ENCODE data around the gene MTX1.
"Not testable (repeated sequence)": the region's sequence is repeated elsewhere in the genome, so short reads cannot be mapped to it uniquely, and the experiment has no call there.

The MTX1 gene

GRCh38 chr1:155189926-155190325, 18.6 kb upstream of the MTX1 start:
- not testable (repeated sequence) for DNase-seq

GRCh38 chr1:155191904-155192303, 16.6 kb upstream of the MTX1 start:
- DNase-seq = no peak

DNA sequence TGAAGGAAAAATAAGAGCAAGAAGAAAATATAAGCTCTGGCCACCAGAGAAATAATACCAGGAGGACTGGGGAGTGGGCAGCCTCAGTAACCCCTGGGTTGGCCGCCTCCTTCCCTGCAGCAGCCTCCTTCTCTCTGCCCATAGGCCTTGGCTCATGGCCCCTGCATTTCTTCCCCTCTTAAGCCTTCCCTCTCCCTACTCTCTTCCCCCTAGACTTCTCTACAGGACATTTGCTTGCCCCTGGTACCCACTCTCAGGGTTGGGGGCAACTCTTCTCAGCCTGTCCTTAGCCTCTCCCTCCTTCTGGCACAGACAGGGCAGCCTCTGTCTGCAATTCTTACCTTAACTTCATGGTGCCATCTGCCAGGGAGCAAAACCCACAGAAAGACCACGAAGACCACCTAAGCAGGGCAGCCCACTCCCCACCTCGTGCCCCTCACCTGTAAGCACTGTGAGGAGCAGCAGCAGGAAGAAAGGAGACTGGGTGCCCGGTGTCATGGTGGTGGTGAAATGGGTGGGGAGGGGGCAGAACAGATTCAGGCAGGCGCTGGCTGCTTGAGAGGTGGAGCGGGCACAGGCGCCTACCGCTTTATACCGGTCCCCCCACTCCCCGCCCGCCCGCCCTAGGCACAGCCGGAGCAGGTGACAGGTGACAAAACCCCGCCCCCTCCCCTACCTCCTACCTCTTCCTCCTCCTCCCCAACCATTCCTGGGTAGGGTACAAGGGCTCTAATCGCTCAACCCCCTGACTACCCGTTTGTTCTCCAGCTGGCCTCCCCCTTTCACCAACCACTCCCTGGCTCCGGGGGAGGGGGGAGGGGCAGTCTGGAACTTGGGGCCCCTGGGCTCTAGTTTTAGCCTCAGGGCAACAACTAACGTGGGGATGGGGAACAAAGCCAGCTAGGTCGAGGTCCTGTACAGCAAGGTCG, 15.9 kb upstream of the MTX1 start:
- peak; percentile 93 for DNase-seq

GRCh38 chr1:155193275-155193990, 15.1 kb upstream of the MTX1 start:
- DNase-seq = peak; percentile 96

DNA sequence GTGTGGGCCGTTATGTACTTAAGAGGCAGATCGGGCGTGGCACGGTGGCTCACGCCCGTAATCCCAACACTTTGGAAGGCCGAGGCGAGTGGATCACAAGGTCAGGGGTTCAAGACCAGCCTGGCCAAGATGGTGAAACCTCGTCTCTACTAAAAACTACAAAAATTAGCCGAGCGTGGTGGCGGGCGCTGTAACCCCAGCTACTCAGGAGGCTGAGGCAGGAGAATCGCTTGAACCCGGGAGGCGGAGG, 14.6 kb upstream of the MTX1 start:
- not testable (repeated sequence) for DNase-seq

- DNase-seq = no peak
These were observed 13.0 kb upstream of the MTX1 start for GRCh38 chr1:155195201-155196102.

DNA sequence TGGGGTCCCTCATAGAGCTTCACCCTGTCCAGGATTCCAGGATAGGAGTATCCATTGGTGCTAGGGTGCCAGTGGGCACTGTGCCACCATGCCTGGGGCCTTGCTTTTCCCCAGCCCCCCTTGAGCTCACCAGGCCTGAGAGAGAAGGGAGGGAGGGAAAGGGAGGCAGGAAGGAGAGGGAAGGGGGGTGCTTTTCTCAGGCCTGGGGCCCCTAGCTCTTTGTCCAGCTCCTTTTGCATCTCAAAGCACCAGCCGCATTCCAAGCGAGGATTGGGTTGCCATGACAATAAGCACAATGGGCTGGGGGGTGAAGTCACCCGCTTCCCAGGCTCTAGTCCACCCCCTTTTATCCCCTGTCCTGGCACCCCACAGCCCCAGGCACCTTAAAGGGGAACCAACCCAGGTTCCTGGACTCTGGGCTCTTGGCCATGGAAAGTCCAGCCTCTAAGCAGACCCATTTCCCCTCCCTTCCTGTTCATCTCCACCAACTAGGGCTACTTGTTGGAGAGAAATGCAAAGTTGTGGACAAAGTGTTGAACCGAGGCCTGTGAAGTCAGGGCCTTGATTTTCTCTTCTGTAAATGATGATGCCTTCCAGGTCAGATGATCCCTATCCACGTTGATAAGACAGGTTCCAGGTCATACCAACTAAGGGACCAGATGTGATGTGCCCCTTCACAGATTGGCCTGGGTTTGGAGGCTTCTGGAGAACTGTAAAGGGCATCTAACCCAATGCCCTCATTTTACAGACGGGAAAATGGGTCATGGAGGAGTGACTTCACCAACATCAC, 12.2 kb upstream of the MTX1 start:
- no peak for DNase-seq

DNA sequence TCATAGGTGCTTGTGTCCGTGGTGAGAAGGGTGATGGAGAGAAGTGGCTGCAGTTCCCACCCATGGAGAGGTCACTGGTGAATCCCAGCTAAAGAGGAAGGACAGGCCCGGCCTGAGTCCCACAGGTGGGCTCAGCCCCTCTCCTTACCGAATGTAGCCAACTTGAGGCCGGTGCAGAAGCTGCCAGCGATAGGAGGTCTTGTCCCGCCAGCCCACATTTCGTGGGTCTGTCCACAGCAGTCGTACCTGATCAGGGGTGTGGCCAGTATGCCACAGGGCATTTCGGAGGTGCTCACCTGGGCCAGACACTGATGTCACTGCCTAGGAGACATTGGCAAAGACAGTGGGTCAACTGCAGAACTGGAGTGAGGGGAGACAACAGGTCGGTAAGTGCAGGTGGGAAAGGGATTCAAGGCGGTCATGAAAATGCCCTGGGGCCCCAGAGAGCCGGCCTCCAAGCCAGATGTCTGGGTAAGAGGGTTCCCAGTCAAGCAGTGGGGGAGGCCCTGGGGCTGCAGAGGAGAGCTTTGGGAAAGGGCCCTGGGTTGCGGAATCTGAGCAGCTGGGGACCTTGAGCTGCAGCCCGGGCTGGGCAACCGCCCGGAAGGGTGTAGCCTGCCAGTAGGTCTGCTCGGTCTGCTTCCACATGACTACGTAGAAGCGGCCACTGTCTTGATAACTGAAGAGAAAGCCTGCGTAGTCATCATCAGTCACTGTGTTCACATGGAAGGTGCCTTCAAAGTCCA, 11.4 kb upstream of the MTX1 start:
- DNase-seq = no peak

DNA sequence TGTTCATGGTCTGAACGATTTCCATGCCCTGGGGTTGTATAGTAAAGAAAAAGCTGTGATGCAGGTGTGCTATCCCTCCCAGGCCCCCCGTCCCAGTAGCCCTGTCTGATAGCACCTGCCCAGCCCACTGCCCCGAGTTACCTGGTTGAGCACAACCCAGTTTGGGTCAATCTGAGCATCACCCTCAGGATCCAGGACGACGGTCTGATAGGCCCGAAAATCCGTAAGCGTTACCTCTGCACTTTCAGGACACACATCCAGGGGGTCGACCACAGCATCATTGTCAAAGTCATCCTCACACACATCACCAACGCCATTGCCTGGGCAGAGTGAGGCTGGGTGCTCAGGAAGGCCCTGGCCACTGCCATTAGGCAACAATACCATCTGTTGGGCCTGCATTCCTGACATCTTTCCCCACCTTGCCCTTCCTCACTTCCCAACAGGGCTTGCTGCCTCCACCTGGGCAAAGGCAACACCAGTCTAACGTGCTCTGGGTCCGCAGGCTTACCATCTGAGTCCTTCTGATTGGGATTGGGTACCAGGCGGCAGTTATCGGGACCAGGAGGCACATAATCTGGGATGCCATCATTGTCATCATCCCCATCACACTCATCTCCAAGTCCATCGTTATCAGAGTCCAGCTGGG, 10.5 kb upstream of the MTX1 start:
- DNase-seq = no peak

GRCh38 chr1:155198547-155198906, 10.0 kb upstream of the MTX1 start:
- DNase-seq = no peak

- no peak for DNase-seq
These were observed 8.7 kb upstream of the MTX1 start for GRCh38 chr1:155199792-155200191.

- no peak for DNase-seq
These were observed 7.6 kb upstream of the MTX1 start for GRCh38 chr1:155200920-155201319.

DNA sequence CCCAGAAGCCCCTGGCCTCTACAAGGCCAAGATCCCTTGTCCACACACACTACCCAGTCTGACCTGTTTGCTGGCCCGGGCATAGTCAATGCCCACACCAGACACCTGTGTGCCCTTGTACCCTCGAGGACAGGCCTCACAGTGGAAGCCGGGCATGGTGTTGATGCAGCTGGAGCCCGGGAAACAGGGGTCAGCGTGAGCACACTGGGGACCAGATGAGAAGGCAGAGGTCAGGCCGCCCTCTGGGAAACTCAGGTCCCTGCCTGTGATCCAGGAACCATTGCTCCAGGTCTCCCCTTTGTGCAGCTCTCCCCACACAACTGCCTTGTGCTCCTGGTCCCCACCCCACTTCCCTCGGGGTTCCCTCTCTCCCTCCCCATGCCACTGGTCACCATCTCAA, 6.3 kb upstream of the MTX1 start:
- no peak for DNase-seq

GRCh38 chr1:155202731-155203515, 5.6 kb upstream of the MTX1 start:
- DNase-seq = no peak

- no peak for DNase-seq
These were observed 3.5 kb upstream of the MTX1 start for GRCh38 chr1:155205035-155205434.

DNA sequence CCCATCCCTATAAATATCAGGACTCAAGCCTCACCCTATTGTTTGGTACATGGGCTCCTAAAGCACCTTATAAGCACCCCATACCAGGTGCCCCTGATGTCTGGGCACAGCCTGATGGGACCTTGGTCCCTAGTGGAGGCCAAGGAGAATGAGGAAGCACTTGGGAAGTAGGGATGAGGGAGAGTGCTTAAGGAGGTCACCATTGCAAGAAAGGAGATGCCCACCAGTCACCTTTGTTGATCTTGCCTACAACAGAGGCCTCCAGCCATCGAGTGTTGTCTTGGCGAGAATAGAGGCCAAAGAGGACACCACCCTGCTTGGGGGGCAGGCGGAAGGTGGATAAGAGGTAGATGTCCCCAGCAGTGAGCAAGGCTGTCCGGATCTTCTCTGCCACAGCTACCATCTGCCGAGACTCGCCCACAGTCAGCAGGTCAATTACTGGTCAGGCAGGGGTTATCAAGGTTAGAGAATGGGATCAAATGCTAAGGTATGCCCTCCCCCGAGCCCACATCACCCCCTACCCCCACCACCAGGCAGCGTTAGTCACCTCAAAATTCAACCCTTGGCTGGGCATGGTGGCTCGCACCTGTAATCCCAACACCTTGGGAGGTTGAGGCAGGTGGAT, 2.4 kb upstream of the MTX1 start:
- DNase-seq = no peak

DNA sequence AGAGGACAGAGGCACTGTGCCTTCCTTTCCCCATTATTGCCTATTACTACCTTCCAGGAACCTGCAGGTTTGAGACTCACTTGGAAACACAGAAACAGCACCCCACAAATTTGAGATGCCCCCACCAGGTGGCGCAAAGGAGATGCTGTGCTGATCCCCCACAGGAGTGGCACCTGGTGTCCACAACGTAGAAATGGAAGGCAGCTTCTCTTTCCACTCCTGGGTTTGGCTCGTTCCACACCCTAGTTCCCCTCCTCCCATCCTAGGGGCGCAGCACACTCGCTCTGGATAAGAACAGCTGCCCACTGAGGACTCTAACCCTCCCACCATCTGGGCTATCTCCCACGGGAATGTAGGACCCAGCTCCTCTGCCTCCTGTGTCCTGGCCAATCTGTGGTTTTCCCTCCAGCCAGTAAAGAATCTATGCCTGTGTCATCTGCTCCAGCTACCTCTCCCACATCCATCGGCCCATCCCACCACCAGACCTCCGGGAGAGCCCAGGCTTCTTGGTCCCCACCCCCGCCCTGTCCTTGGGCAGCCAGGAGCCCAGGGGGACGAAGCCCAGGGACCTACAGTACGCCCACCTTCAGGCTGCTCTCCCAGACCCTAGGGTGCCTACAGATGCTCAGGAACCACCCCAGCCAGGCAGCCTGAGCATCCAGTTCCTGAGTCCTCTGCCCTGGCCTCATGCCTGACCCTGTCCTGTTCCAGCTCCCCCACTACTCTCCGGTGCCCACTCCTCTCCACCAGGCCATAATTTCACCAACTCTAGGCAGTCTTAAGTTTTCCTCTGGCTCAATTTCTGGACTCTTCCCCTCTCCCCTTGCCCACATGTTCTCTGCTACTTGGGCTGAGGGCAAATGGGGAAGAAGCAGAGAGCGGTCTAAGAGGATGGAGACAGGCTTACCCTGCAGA, 1.3 kb upstream of the MTX1 start:
- DNase-seq = peak; percentile 92

- peak; percentile 33 for DNase-seq
These were observed 522 bp upstream of the MTX1 start, which contains the start of gene THBS3 for GRCh38 chr1:155207806-155208540. Gene THBS3, minus strand, starts transcription at chr1:155207897. Its CDS starts 21 bp downstream, at chr1:155207876.
